HG02970 (cell line): ENCODE data around the gene RPL13.

ENCODE experiments used
- ATAC-seq: cut with Tn5 transposase; IDR thresholded peaks from one replicate; pipeline ENCODE4 v1.9.1; 2021; ENCODE audit warnings: mild to moderate bottlenecking, moderate library complexity, moderate number of reproducible peaks; ENCODE audit not compliant: unreplicated experiment, low FRiP score

RPL13 gene

GRCh38 chr16:89613231-89613953 lies 52.9 kb downstream of the RPL13 start, which contains the start of gene DPEP1:
Gene DPEP1, plus strand, starts transcription at chr16:89613642. Its CDS starts 16,769 bp downstream, at chr16:89630411.
- ATAC-seq: no peak

DNA sequence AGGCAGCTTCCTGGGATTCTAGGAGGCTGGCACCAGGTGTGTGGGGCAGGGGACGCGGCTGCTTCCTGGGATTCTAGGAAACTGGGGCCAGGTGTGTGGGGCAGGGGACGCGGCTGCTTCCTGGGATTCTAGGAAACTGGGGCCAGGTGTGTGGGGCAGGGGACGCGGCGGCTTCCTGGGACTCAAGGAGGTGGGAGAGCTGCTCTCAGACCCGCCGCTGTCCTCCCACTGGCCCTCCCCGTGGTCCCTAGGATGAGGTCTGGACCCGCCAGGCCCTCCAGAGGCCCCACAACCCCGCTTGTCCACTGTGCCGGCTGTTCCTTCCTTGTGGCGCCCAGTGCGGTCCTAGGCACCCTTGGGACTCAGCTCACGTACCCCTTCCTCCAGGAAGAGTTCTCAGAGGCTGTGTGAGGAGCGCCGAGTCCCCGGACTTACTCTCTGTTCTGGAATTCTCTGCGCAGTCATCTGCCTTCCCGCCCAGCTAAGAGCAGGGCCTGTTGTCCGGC lies 53.5 kb downstream of the RPL13 start:
- ATAC-seq: no peak
